HT-29 (cell line): ENCODE results near the gene FHOD3. TPM values are rescaled to one million over a fixed set of nuclear protein-coding genes. Genes with fewer than 3 reads are reported as not detected.

Source experiments
- DNase-seq: peaks from one replicate; pipeline ENCODE4 v3.0.0-alpha.2; 2015; ENCODE audit warnings: low spot score
- total RNA-seq: library from RNA; depleted of rRNA; stranded (reverse); fragments of >200 nt; shearing (Covaris generic); gene quantifications from 2 replicates; pipeline ENCODE4 v1.2.3, GENCODE V29; 2014

FHOD3 gene
- total RNA-seq, 1 experiment from 2014 or later: not detected

DNA sequence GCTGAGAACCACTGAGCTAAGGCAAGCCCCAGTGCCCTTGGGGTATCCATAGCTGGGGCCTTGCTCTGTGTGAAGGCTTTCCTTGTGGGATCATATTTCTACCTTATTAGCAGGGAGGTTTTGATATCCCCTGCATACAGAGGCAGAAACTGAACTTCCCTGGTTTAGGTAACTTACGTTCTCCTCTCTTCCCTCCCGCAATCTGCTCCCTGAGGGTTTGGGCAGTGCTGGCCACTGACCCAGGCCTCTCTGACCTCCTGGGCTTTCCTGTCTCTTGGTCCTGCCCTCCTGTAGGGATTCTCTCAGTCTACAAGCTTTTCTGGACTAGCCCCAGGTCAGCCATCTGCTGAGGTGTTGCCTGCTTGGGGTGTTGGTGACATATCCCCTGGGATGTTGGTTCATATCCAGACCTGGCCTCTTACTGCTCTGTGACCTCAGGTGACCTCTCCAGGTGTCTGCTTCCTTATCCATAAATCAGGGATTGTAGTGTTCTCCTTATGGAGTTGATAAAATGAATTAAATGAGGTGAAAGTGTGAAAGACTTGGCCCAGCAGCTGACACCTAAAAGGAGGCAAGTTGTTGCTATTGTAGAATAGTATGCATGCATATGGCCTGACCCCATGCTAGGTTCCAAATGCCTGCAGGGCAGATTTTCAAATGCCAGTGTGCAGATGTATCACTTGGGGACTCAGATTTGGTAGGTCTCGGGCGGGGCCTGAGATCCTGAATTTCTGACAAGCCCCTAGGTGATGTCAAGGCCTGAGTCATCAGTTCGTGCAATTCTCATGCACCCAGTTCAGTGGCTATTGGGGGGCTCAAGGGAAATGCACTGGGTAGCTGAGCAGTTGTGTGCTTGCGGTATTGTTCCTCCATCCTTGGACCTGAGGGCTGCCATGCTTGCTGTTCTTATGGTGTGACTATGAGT, 106.6 kb downstream of the FHOD3 start:
- no peak for DNase-seq

DNA sequence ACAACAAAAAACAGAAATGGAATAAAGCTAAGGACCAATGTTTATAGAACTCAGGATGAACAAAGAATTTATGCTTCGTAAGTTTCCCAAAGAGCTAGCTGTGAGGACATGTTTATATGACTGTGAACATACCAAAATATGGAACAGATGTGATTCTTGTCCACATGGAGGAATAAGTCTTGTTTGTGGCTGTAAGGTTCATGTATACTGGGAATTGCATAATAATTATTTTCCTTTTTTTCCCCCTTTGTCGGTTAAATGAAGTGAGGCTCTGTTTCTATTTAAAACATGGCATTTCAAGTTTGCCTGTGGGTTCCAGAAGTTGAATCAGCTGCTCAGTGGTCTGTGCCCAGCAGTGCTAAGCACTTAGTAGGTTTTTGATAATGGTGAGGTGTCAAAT, 108.1 kb downstream of the FHOD3 start:
- DNase-seq: no peak

DNA sequence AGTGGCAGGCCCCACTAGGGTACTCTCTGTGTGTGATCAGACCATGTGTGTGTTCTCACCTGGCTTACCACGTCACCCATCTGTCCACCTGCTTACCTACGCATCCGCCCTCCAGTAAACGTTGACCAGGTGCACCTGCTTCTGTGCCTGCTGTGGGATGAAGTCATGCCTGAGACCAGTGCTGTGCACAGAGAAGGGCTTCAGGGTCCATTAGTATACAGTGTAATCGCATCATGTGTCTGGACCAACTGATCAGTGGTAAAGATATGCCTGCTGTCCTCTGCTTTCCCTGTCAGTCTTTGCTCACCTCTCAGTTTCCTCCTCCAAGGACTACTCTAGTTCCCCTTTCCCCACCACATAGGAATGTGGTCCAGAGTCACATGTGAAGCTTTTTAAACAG, 109.3 kb downstream of the FHOD3 start:
- no peak for DNase-seq

DNA sequence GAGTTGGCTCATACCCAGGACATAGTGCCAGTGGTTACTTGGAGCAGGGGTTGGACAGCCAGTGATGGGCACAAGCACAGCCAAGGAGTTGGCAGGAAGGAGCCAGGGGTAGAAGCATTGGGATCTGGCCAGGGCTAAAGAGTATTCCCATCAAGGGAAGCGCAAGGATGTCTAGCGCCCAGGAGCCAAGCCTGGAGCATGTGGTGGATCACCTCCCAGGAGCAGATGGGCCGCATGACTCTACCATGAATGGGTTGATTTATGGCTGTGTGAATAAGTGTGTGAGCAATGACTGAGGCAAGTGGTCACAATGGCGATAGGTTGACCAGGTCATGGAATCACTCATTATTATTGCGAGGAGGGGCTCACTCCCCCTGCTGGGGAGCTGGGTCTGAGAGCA, 111.1 kb downstream of the FHOD3 start:
- no peak for DNase-seq

DNA sequence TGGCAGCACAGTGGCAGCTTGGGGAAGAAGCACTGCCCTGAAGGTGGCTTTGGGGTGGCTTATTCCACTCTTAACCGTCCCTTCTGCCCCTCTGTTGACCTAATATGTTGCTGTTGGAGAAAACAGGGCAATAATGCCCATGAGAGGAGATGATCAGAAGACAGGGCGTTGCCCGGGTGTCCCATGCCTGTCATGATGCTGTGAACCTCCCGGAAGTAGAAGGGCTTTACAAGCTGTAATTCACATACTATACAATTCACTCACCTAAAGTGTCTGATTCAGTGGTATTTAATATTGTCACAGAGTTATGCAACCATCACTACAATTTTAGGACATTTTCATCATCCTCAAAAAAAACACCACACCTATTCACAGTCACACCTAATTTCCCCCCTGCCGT, 112.3 kb downstream of the FHOD3 start:
- no peak for DNase-seq

DNA sequence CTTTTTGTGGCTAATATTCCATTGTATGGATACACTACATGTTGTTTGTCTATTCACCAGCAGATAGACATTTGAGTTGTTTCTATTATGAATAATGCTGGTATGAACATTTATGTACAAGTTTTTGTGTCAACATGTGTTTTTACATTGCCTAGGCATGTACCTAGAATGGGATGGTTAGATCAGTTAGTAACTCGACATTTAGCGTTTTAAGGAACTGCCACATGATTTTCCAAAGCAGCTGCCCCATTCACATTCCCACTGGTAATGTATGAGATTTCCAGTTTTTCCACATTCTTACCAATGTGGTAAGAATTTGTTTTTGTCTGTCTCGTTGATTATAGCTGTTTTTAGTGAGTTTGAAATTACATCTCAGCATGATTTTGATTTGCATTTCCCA, 112.8 kb downstream of the FHOD3 start:
- DNase-seq: no peak

DNA sequence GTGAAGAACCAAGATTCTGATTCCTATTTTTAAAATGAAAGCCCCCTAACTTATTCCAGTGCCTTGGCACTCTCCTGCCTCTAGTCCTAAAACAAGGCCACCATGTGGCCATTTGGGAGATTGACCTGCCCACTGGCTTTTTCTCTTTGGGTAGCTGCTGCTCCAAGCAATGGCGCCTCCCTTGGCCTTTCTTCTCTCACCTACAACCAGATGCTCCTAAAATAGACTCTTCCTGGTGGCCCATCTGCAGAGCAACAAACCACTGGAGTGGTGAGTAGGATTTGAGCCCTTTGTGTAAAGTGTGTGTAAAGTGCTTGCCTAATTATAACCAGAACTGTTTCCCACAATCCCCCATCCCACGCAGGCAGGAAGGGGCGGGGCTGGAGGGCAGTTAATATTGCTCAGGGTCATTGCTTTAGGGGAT, 114.2 kb downstream of the FHOD3 start:
- DNase-seq: peak; percentile 20

DNA sequence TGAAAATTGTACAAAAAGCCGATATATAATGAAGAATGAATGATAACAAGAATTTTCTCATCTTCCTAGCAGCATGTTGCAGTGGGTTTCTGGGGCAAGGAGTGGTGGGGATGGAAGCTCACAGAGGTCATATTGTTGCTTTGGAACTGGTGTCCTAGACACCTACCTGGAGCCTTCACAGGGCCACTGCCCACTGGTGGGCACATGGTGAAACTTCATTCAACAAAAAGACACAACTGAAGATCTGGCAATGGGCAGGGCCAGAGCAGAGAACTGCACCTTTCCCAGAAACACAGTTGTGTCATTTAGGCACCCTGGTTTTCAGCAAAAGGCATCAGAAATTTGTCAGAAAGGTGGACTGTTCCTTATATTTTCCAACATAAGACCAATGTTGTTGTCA, 115.3 kb downstream of the FHOD3 start:
- DNase-seq: peak; percentile 7

DNA sequence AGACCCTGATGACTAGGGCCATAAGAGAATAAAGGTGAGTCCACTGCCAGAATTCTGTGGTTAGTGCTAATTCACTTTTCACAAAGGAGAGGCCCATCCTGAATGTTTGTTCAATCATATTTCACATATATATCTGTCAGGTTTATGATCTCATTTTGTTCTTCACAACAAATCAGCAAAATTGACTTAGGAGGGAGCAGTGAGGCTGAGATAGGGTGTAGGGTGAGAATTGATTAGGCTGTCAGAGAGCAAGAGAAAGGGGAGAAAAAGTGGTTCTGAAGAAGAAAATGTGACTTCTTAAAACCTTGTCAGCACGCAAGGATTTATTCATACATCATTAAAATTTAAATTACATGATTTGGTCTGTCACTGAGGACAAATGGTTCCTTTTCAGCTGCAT, 117.7 kb downstream of the FHOD3 start:
- no peak for DNase-seq

DNA sequence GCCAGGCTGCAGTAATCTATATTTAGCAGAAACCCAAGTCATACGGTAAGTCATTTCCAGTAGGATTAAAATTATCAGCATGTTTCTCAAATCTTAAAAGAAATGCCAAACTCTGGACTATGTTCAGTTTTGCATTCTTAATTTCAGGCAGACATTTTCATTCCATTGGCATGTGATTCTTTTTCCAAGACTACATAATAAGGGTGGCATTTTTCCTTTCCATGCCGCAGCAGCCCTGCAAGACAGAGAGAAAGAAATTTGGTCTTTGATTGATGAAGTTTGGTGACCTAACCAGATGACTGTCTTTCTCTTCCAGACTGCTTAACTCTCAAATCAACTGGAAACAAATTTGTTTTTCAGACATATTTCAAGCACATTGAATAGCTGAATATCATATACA, 118.1 kb downstream of the FHOD3 start:
- no peak for DNase-seq

DNA sequence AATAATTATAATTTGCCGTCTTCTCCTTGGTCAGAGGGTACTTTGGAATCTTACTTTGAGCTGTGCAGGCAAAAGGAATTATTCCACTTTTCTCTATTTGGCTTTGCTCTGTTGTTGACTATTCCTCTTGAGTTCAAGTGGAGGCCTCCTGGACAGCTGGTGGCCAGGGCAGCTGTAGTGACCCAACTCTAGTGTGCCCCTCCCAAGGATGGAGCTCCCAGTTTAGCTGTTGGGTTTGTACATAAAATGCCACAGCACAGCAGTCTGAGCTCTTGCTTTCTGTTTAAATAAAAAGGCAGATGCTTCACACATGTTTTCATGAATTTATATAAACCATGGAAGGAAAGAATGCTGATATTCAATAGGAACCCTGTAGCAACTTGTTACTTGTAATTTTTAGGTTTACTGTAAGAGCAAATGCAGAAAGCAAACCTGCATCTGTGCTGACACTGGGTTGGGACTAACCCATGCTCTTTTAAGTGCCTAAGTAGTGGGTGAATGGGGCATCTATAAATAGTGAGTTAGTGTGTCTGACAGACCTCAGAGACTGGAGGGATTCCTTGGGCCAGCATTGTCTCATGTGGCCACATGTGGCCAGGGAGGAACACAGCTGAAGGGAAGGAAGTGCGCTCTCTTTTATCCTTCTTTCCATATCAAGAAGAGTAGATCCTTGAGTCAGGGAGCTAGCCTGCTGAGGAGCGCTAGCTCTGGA, 121.8 kb downstream of the FHOD3 start:
- DNase-seq: no peak

DNA sequence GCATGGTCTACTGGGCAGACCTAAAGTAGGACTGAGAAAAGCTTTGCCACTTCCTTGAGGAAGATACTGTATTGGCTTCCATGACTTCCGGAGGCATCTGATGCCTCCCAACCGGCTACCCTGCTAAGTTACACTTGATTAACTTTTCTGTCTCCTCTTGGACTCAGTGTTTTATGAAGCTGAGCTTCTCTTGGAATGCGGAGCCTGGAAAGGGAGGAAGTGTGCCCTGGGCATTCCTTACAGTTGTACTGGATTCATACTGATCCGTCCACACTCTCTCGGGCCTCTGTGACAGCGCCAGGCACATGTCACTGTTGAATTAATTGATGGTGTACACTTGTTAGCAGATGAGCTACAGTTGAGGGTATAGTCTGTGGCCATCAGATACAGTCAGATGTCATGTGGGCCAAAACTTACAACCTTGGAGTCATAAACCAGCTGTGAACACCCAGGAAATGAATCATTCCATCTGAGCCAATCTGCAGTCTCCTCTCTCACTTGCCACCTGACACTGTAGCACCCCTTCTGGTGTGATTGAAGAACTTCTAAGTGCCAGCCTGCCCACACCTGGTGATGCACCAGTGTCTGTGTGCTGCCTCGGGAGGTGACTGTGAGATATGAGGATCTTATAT, 122.5 kb downstream of the FHOD3 start:
- peak; percentile 21 for DNase-seq

DNA sequence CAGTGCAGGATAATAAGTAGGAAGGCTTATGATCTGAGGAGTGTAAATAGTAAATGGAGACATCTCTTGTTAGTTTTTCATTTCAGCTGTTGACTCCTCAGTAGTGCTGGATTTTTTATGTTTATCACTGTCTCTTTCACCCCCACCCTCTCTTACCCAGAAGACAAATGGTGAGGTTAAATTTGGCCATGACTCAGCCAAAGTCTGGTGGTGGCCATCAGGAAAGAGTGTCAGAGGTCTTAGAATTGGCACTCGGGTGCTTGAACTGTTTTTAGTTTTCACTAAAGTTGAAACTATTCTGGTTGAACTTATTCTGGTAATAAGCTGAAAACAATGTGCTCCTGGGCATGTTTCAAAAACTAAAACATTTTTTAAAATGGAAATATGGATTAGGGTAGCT, 123.3 kb downstream of the FHOD3 start:
- DNase-seq: no peak

DNA sequence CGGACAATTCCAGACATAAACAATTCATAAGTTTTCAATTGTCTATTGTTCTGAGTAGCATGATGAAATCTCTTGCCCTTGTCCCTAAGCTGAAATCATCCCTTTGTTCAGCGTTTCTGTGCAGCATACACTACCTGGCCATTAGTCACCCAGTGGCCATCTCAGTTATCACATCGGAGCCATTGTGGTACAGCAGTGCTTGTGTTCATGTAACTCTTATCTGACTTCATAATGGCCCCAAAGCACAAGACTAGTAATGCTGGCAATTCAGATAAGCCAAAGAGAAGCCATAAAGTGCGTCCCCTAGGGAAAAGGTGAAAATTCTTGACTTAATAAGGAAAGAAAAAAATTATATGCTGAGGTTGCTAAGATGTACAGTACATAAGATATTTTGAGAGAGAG, 127.2 kb downstream of the FHOD3 start:
- peak; percentile 3 for DNase-seq

DNA sequence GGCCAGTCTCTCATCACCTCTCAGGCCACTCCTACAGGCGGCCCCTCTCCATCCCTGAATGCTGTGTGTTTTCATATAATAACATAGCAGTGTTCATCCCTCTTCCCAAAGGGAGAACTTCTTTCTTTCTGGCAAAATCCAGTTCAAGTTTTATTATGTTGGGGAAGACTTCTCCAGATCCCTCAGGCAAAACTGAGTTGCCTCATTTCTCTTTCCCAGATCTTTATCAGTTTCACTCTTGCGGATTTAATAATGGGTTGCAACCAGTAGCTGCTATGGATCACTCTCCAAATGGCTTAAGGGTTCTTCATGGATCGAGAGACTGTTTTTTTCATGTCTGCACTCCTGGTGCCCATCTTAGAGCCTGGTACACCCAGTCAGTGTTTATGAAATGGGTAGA, 129.9 kb downstream of the FHOD3 start:
- DNase-seq: no peak

DNA sequence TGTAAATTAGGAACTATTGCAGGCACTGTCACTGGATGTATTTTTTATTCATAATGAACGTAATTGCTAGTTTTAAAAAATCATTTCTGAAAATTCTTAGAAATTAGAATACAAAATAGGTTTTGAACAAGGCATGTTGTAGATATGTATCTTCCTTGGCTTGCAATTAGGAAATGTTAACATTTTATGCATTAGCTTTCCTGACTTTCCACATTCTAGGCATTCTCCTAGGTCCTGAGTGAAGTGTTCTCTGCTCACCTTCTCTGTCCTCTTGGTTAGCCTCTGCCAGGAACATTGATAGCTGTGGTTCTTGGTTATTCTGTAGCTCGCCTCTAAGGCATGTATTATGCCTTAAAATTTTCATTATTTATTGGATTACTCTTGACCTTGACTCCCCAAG, 130.3 kb downstream of the FHOD3 start:
- DNase-seq: no peak

DNA sequence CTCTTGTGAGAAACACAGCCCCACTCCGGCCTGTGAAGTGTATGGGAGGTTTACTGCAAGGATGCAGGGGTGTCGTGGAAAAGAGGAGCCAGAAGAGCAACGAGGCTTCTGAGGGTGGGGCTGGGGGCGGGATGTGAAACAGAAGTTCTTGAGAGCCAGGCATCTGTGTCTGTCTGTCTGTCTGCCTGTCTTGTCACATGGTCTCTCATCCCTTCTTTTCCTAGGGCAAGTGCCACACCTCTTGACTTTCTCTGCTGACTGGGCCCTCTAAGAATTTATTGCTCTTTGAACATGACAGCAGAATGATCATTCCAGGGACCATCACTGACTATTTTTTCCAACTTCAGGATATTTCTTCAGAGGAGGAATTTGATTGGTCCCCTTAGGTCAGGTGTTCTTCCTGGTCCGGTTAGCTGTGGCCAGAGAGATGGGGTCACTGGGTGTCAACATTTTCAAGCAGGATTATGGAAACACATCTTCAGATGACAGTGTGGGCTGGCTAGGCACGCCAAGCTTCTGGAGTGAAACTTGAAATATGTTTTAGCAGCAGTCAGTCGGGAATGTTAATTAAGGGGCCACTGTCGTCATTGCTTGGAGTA, 131.0 kb downstream of the FHOD3 start:
- DNase-seq: no peak

DNA sequence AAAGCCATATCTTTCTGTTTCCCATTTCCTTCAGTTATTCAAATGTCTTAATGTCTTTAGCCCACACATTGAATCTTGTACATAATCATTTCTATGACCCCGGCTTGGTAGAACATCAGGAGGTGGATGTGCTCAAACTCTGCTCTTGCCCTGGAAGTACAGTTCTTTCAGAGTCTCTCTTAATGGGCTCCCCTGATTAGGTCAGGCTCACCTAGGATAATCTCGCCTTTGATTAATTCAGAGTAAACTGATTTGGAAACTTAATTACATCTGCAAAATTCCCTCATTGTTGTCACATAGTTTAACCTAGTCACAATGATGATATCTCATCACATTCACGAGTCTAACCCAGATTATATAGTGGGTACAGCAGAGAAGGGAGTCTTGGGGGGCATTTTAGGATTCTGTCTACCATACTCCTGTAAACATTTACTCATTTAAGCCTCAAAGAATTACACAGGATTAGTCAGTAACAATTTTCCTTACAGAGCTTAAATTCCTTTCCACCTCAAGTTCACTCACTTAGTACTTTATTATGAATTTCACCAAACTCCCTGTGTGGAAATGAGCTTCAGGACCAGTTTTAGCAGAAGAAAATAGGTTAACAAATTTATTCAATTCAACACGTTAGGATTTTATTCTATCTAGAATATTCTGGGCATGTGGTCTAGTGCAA, 135.5 kb downstream of the FHOD3 start:
- DNase-seq: no peak

DNA sequence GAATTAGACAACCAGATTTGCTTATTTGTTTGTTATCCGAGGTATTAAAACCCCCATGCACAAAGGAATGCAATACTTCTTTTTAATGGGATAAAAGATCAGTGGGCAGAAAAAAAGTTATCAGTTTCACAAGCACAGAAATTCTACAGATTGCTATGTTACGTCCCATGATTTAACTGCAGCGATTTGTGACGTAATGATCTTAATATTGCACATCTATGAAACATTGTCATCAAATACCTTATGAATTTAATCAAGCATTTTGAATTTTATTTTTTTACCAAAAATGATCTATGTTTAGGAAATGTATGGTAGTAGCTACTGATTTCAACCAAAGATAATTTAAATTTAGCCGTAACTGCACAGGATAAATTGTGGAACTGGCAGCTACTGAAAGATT, 138.9 kb downstream of the FHOD3 start:
- DNase-seq: no peak

DNA sequence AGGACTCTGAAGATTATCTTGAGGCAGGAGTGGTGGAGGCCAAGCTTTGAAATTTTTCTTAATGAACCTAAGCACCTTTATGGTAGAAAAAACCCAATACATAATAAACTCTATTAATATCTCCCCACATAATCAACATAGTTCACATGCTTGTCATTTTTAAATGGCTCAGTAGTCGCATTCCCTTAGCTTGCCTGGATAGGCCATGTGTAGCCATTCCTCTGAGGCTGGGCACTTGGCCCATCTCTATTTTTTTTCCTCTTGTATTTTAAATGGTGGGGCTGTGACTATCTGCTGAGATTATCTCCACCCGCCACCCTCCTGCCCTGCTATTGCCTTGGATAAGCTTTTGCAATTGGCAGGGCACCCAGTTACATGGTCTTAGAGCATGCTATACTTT, 143.1 kb downstream of the FHOD3 start:
- no peak for DNase-seq

DNA sequence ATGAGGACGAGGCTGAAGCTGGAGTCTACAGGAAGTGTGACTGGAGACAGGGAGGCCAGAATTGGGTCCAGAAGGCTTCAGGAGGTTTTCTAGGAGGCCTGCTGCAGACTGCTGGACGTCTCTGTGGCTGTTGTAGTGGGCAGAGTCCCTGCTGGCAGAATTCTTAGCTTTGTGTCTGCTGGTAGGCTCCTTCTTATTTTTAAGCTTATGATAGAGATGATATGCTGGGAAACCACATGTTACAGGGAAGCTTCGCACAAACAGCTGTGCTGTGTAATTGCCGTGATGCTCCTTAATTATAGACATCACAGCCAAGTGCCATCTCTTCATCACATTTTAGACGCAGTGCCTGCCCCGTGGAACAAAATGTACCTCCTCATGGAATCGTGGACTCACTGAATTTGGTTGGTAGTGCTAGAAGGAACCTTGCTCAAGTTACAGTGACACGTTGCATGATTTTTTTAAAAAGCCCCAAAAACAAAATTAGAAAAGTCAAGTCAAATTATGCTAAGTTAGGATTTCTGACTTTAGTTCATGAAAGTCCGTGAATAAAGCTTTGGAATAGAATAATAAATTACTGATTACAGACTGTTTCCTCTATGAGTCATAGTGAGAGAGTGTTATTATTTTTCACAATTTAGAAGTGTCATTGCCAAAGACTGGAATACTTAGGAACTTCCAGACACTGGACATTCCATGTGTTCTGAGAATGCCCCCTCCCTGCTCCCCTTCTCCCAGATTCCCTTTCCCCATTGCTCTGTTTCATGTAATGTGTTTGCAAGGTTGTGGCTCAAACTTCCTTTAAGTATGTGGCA, 144.1 kb downstream of the FHOD3 start:
- DNase-seq: no peak
